Right lobe of liver (tissue), 6 donors: ENCODE data around the gene DMTF1. TPM values are rescaled to one million over a fixed set of nuclear protein-coding genes. Genes with fewer than 3 reads are reported as not detected.

ENCODE experiments used
- ATAC-seq, 4 donors: fragments of 200-7000 bp; cut with Tn5 transposase; one replicate each; pipeline ENCODE4 v1.9.1; 2020; ENCODE audit warnings: mild to moderate bottlenecking in 4 of 4, moderate library complexity in 4 of 4
- DNase-seq, 3 donors: peaks; one replicate each; pipeline ENCODE4 v3.0.0-alpha.2; 2020
- H3K27ac ChIP-seq, 3 donors: fragments of 200-600 bp; one replicate each; pipeline ENCODE4 v1.8.0; 2022
- H3K27me3 ChIP-seq, 2 donors: fragments of 200-600 bp; one replicate each; pipeline ENCODE4 v1.8.0; 2022
- H3K36me3 ChIP-seq, 4 donors: fragments of 200-600 bp; sonication (generic) in 1 of 4; one replicate each; pipeline versions ENCODE4 v1.5.1 to v1.8.0; 2017 to 2022; ENCODE audit warnings: control low read depth in 1 of 4
- H3K4me1 ChIP-seq, 4 donors: fragments of 200-600 bp; sonication (generic) in 1 of 4; one replicate each; pipeline versions ENCODE4 v1.5.1 to v1.8.0; 2017 to 2022; ENCODE audit warnings: control low read depth in 1 of 4
- H3K4me3 ChIP-seq, 3 donors: fragments of 200-600 bp; one replicate each; pipeline ENCODE4 v1.8.0; 2022
- H3K9me3 ChIP-seq, 4 donors: fragments of 200-600 bp; sonication (generic) in 1 of 4; one replicate each; pipeline versions ENCODE4 v1.5.1 to v1.8.0; 2017 to 2022; ENCODE audit warnings: control low read depth in 1 of 4
- POLR2A ChIP-seq: fragments of 450-650 bp; IDR thresholded peaks from one replicate; pipeline ENCODE4 v1.6.1; 2017; ENCODE audit warnings: antibody characterized with exemption, mild to moderate bottlenecking
- WGBS: methylation state at CpG from one replicate; pipeline ENCODE4 v1.1.6; 2018; ENCODE audit warnings: low coverage, low lambda C conversion rate; ENCODE audit not compliant: insufficient coverage; ENCODE audit errors: missing lambda C conversion rate; 5-methylcytosine and 5-hydroxymethylcytosine counted together
- intact Hi-C, 2 donors: fragments of 100-400 bp; cut with DNase I; formaldehyde crosslinking; loops; one replicate each; pipeline versions ENCODE4 v1.11.2 to v1.14.1; 2022
- total RNA-seq, 6 experiments: library from RNA; depleted of rRNA in 2 of 6; stranded (reverse); fragments of >200 nt in 2 of 6; fragmentation: NEBNext Ultra II Directional in 3 of 6; extraction: Animal tissue kit (Norgen Biotek cat#: 25700) in 3 of 6; gene quantifications; one replicate each; pipeline versions ENCODE4 v1.1.0 to v1.2.4, GENCODE V29; 2016 to 2023
- TF ChIP-seq, protein P1 (sequence below), 4 donors: fragments of 200-600 bp in 3 of 4; fragments of 450-650 bp in 1 of 4; IDR thresholded peaks; one replicate each; pipeline versions ENCODE4 v1.5.1 to v1.8.0; 2016 to 2022; ENCODE audit warnings: antibody characterized with exemption in 4 of 4, mild to moderate bottlenecking in 2 of 4
- donor health status: DM: no; HTN: yes; CAD: no.
- donor health status: DM: no; HTN: no; CAD: no.
- donor health status: DM: no; HTN: no; CAD: no.
- donor health status: DM: no; HTN: yes; CAD: no.
- donor health status: DM: no; HTN: yes; CAD: no.

DMTF1 gene
- total RNA-seq, 6 experiments from 2014 or later = 16.7 to 28.1 (median 22.2) TPM

DNA sequence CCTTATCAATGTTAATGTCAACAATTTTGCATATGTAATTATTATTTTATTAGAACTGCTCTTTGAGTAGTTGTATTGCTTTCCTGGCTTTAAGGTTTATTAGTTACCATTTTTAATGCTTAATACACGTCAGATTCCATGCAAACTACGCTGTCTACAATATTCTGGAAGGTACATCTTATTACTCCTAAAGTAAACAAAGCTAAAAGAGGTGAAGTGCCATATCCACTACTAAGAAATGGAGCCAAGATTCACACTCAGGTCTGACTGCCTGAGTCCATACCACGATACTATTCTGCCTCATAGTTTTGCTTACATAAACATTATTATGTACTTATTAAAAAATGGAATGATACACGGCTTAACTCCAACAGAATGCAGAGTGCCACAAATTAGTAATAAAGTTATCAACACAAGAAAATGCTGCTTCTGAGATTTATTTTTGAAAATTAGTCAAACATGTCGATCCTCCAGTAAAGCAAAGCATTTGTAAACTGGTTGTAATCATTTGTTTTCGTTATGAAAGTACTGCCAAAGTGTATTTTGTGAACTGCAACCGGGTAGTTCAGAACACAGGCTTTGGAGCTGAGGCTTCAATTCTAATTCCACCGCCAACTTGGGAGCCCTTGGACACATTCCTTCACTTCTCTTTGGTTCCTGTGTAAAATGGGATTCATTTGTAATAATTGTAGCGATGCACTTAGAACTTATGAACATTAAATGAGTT lies 1.1 kb upstream of the DMTF1 start:
- H3K4me3 ChIP-seq = peak overlapping the region in 2 of 3 donors; percentile 59 to 77
- H3K9me3 ChIP-seq = no peaks in the 10 kb centered on the region
- no peak for ATAC-seq
- 32% methylated on average over 9 of the region's 9 CpGs for WGBS
- H3K36me3 ChIP-seq = no peaks in the 10 kb centered on the region
- intact Hi-C loops = no loop called here
- DNase-seq = no peak
- H3K4me1 ChIP-seq = peaks cover 0 to 33% (median 7%) of the 10 kb centered on the region in 4 donors
- peak overlapping the region; percentile 84 to 95 (median 94) for H3K27ac ChIP-seq
- no peaks in the 10 kb centered on the region for H3K27me3 ChIP-seq
- no peak for TF ChIP-seq POLR2A
- TF ChIP-seq, protein P1, sequence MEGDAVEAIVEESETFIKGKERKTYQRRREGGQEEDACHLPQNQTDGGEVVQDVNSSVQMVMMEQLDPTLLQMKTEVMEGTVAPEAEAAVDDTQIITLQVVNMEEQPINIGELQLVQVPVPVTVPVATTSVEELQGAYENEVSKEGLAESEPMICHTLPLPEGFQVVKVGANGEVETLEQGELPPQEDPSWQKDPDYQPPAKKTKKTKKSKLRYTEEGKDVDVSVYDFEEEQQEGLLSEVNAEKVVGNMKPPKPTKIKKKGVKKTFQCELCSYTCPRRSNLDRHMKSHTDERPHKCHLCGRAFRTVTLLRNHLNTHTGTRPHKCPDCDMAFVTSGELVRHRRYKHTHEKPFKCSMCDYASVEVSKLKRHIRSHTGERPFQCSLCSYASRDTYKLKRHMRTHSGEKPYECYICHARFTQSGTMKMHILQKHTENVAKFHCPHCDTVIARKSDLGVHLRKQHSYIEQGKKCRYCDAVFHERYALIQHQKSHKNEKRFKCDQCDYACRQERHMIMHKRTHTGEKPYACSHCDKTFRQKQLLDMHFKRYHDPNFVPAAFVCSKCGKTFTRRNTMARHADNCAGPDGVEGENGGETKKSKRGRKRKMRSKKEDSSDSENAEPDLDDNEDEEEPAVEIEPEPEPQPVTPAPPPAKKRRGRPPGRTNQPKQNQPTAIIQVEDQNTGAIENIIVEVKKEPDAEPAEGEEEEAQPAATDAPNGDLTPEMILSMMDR (IDR thresholded peaks at IDR 0.05) = no peak

DNA sequence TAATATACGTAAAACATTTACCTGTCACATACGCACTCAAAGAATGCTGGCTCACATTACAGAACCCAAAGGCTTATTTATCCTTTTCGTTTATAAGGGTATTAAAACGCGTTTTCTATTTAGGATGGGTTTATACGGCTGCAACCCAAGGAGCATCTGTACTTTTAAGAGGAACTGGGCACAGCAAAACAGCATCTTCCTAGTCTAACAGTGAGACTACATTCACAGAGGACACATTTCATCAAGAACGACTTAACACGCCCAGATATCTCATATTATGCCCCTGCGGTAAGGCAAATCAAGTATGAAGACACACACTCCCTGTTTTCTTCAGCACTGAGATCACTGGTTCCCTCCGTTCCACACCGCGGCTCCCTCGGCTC lies 533 bp upstream of the DMTF1 start:
- Histone ChIP-seq H3K4me1 (peaks cover 0 to 35% (median 7%) of the 10 kb centered on the region in 4 donors), H3K4me3 (peak overlapping the region; percentile 59 to 77 (median 61)), H3K27me3 (no peaks in the 10 kb centered on the region), H3K27ac (peak overlapping the region; percentile 84 to 95 (median 94)), H3K9me3 (no peaks in the 10 kb centered on the region), H3K36me3 (no peaks in the 10 kb centered on the region)
- intact Hi-C loops = no loop called here
- ATAC-seq (no peak), DNase-seq (no peak)
- 4% methylated on average over 13 of the region's 13 CpGs for WGBS
- no peak for TF ChIP-seq POLR2A
- TF ChIP-seq, protein P1 (IDR thresholded peaks at IDR 0.05) = no peak

DNA sequence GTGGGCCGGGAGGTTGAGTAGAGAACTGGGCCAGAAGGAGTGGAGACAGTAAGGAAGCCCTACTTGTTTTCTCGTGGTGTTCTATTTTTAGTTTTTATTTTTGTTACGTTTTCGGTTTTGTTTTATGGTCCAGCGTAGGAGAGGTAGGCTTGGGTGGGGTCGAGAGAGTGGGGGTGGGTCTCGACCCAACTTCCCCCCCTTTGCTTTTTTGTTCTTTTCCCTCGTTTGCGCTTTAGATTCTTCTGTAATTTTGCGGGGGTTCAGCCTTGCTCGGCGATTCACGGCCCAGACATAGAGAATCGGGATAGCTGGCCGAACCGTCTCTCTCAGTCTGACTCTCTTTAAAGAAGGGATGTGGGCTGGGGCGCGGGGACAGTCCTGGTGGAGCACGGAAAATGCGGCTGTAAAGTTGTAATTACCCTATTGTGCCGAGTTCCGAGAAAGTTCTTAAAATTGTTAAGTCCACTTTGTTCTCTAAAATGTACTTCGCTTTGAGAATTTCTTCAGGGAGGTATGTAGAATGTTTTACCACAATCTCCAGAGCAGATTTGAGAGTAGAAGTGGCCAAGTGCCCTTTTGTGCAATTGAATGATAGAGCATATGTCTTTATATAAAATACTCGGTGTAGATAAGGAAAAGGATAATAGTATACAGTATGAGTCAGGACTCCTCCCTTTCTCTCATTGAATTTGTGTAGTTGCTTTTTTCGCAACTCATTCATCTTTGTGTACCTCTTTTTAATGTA lies 816 bp downstream of the DMTF1 start:
- intact Hi-C loops = no loop called here
- peak; percentile 11 to 33 (median 22) for ATAC-seq
- DNase-seq = peak; percentile 40 to 55 (median 51)
- Histone ChIP-seq H3K27me3 (no peaks in the 10 kb centered on the region), H3K4me3 (peak overlapping the region; percentile 59 to 77 (median 61)), H3K36me3 (no peaks in the 10 kb centered on the region), H3K27ac (peak overlapping the region; percentile 84 to 95 (median 94)), H3K9me3 (no peaks in the 10 kb centered on the region), H3K4me1 (peaks cover 0 to 35% (median 7%) of the 10 kb centered on the region in 4 donors)
- no peak for TF ChIP-seq POLR2A
- TF ChIP-seq, protein P1 (IDR thresholded peaks at IDR 0.05) = no peak
- WGBS = under 1% methylated on average over 25 of the region's 25 CpGs

DNA sequence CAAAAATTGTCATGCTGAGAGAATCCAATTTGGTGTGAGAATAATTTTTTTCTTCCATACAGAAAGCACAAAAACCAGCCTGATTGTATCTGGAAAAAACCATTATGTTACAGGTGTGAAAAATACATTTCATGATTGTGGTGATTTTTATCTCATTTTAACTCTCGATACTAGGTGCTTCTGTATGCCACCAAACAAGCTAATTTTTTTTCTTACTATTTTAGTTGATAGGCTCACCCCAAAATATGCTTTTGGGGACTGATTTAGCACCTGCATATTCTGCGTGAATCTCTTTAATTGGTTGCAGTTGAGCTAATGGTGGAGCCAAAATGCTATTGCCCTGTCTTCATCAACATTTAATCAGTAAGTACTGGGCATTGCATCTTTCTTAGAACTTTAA lies 1.9 kb downstream of the DMTF1 start:
- ATAC-seq (no peak), DNase-seq (no peak)
- Histone ChIP-seq H3K4me1 (peaks cover 0 to 35% (median 7%) of the 10 kb centered on the region in 4 donors), H3K27me3 (no peaks in the 10 kb centered on the region), H3K27ac (no peak overlapping the region), H3K9me3 (no peaks in the 10 kb centered on the region), H3K36me3 (no peaks in the 10 kb centered on the region), H3K4me3 (no peak overlapping the region)
- intact Hi-C loops = no loop called here
- TF ChIP-seq POLR2A = no peak
- TF ChIP-seq, protein P1 (IDR thresholded peaks at IDR 0.05) = no peak
- WGBS = 49% methylated on average over 2 of the region's 2 CpGs
